Measurements from ENCODE around the gene PHYHD1.

DNA sequence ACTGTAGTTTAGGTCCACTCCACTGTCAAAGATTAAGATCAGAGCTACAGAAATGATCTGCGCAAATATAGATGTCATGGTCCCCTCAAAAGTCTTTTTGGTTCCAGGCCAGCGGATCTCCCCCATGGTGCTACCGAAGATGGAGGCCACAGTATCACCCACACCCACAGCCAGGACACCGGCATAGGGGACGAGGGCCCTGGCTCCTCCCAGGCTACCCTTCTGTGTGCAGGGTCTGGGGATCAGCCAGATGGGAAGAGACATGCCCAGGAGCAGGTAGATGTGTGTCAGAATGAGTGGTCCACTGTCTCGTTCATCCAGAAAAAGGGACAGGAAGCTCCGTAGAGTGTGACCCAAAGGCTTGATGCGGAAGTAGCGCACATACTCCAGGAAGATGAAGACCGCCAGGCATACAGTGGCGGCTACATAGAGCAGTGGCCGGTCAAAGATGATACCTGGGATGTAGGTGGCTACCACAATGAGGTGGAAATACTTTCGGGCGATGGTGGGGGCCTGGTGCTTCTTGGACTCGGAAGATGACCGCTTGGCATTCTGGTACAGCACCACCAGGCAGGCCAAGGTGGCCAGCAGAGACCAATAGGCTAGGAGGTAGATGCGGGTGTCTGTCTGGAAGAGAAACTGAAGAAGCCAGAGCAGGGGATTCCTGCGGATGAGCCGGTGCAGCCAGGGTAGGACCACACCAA lies 25.2 kb downstream of the PHYHD1 start:
- TF ChIP-seq, protein P1, sequence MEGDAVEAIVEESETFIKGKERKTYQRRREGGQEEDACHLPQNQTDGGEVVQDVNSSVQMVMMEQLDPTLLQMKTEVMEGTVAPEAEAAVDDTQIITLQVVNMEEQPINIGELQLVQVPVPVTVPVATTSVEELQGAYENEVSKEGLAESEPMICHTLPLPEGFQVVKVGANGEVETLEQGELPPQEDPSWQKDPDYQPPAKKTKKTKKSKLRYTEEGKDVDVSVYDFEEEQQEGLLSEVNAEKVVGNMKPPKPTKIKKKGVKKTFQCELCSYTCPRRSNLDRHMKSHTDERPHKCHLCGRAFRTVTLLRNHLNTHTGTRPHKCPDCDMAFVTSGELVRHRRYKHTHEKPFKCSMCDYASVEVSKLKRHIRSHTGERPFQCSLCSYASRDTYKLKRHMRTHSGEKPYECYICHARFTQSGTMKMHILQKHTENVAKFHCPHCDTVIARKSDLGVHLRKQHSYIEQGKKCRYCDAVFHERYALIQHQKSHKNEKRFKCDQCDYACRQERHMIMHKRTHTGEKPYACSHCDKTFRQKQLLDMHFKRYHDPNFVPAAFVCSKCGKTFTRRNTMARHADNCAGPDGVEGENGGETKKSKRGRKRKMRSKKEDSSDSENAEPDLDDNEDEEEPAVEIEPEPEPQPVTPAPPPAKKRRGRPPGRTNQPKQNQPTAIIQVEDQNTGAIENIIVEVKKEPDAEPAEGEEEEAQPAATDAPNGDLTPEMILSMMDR (conservative IDR thresholded peaks at IDR 0.05; ENCODE audit: low read depth, low read length) = no peak
- TF ChIP-seq, protein P2, sequence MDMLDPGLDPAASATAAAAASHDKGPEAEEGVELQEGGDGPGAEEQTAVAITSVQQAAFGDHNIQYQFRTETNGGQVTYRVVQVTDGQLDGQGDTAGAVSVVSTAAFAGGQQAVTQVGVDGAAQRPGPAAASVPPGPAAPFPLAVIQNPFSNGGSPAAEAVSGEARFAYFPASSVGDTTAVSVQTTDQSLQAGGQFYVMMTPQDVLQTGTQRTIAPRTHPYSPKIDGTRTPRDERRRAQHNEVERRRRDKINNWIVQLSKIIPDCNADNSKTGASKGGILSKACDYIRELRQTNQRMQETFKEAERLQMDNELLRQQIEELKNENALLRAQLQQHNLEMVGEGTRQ (IDR thresholded peaks at IDR 0.05; ENCODE audit: low read depth, low read length) = no peak
- TF ChIP-seq RAD21 (IDR thresholded peaks at IDR 0.05; ENCODE audit: low read length) (no peak), MXI1 (IDR thresholded peaks at IDR 0.05; ENCODE audit: borderline replicate concordance, low read depth, low read length) (no peak), SMC3 (IDR thresholded peaks at IDR 0.05; ENCODE audit: low read depth, low read length) (no peak), POLR2A (IDR thresholded peaks at IDR 0.05; ENCODE audit: low read depth, low read length) (no peak), MAZ (IDR thresholded peaks at IDR 0.05; ENCODE audit: borderline replicate concordance, low read depth, low read length) (no peak), RCOR1 (IDR thresholded peaks at IDR 0.05; ENCODE audit: insufficient replicate concordance, low read length) (no peak), CHD1 (IDR thresholded peaks at IDR 0.05; ENCODE audit: low read depth, low read length) (no peak)
